T-helper 1 cell treated with Interleukin-12 subunit alpha and Interleukin-12 subunit beta and Interleukin-4 antibody, amounts not matched to agents 30 μg/mL and 1 μg/mL, for 36 hours (primary cell): ENCODE results near the gene ZNF428.

Experiments used
- H3K27ac Mint-ChIP-seq: one replicate; pipeline ENCODE4 v1.8.0; 2021; ENCODE audit warnings: mild to moderate bottlenecking, mixed read lengths
- H3K27me3 Mint-ChIP-seq: one replicate; pipeline ENCODE4 v1.8.0; 2021; ENCODE audit warnings: low read depth, mixed read lengths
- H3K36me3 Mint-ChIP-seq: one replicate; pipeline ENCODE4 v1.8.0; 2021; ENCODE audit warnings: low read depth, mixed read lengths
- H3K4me1 Mint-ChIP-seq: one replicate; pipeline ENCODE4 v1.8.0; 2021; ENCODE audit warnings: low read depth, mixed read lengths
- H3K4me3 Mint-ChIP-seq: one replicate; pipeline ENCODE4 v1.8.0; 2021; ENCODE audit warnings: mild to moderate bottlenecking, moderate library complexity, mixed read lengths
- H3K9me3 Mint-ChIP-seq: one replicate; pipeline ENCODE4 v1.8.0; 2021; ENCODE audit warnings: mixed read lengths

The ZNF428 gene

DNA sequence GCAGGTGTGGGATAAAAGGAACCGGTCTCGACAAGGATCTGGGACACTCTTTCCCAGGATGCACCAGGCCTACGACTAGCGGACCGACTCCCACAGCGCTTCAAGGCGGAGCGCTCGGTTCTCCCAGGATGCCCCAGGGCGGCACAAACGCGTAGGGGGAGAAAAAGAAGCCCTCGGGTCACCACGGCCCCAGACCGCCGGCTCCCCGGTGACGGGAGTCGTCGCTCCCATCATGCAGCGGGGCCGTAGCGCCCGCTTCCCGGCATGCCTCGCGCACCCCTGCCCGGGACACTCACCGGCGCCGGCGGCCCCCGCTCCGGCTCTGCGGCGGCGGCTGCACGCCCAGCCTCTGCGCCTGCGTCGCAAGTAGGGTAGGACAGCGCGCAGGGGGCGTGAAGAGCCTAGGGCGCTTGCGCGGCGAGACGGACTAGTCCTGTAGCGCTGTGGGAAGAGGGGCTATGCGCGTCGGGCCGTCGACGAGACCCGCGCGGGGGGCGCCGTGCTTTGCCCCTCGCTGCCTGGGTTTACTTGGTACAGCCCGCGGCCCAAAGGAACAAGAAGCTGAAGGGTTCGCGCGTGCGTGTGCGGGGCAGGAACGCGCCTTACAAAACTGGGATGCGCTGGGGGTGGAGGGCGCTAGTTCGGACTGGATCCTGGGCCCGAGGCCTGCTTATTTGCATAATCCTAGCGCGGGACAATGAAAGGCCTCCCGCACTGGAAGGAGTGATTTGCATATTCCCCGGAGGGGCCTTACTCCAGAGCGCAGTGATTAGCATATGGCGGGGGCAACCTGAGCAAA lies at the start of gene ZNF428:
ZNF428 (minus strand) TSS at position 368 of the 799 bp plus-strand sequence. CDS start 5,325 bp downstream, outside the sequence.
- no peaks in the 10 kb centered on the region for H3K27me3 Mint-ChIP-seq
- no peaks in the 10 kb centered on the region for H3K9me3 Mint-ChIP-seq
- H3K27ac Mint-ChIP-seq, result peak within 1 kb of the TSS; percentile 95
- no peaks in the 10 kb centered on the region for H3K36me3 Mint-ChIP-seq
- H3K4me3 Mint-ChIP-seq, result peak within 1 kb of the TSS; percentile 95
- peaks cover 16% of the 10 kb centered on the region for H3K4me1 Mint-ChIP-seq

GRCh38 chr19:43668406-43669109 lies 49.1 kb upstream of the ZNF428 start:
- H3K4me3 Mint-ChIP-seq, result peak overlapping the region; percentile 91
- peak overlapping the region; percentile 86 for H3K27ac Mint-ChIP-seq
- H3K27me3 Mint-ChIP-seq, result peaks cover 6% of the 10 kb centered on the region
- peaks cover 40% of the 10 kb centered on the region for H3K4me1 Mint-ChIP-seq
- H3K9me3 Mint-ChIP-seq, result no peaks in the 10 kb centered on the region
- peaks cover 30% of the 10 kb centered on the region for H3K36me3 Mint-ChIP-seq

GRCh38 chr19:43667876-43668405 lies 48.5 kb upstream of the ZNF428 start:
- Mint-ChIP-seq H3K27ac (peak overlapping the region; percentile 86), H3K36me3 (peaks cover 30% of the 10 kb centered on the region), H3K27me3 (peaks cover 6% of the 10 kb centered on the region), H3K9me3 (no peaks in the 10 kb centered on the region), H3K4me1 (peaks cover 40% of the 10 kb centered on the region), H3K4me3 (peak overlapping the region; percentile 91)

DNA sequence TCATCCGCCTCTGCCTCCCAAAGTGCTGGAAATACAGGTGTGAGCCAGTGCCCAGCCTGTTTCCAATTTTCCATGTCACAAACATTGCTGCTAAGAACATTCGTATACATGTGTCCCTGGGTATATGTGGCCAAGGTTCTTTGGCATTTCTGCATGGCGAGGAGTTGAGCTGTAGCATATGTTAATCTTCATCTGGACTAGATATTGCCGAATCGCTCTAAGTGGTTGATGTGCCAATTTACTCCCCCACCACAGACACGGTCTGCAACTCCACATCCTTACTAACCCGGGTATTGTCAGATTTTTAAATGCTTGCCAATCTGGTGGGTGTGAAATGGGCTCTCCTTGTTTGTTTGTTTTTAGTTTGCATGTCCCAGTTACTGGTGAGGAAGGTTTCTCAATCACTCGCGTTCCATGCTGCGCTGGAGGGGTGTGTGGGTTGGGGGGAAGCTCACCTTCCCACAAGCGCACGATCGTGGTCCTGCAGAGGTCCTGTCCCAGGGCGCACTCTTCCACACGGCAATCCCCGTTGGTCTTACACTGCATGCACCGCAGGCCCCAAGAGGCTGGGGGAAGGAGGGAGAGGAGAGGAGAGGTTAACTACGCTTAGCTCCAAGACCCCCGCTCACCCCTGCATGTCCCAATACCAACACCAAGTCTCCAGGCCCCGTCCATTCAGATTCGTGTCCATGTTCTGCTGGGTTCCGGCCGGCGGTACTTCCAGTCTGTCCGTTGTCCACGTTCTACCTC lies 47.9 kb upstream of the ZNF428 start:
- no peak overlapping the region for H3K27ac Mint-ChIP-seq
- peaks cover 36% of the 10 kb centered on the region for H3K36me3 Mint-ChIP-seq
- peak overlapping the region; percentile 91 for H3K4me3 Mint-ChIP-seq
- H3K4me1 Mint-ChIP-seq, result peaks cover 40% of the 10 kb centered on the region
- H3K27me3 Mint-ChIP-seq, result peaks cover 5% of the 10 kb centered on the region
- no peaks in the 10 kb centered on the region for H3K9me3 Mint-ChIP-seq

DNA sequence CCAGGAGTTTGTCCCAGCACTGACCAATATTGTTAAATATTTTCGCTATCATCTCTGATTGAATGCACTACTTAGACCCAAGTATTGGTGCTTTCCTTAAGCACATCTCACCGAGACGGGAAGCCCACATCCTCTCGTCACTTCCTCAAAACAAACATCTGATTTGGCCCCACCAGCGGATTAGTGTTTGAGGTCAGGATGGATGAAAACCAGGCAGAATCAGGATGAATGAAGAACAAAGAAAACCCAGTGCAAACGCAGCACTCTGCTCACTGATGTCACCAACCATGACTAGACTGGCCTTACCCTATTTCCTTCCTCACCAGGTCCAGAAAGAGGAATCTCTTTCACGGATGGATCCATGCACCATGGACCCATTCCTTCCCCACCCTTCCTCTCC lies 44.6 kb upstream of the ZNF428 start:
- H3K9me3 Mint-ChIP-seq, result no peaks in the 10 kb centered on the region
- peaks cover 53% of the 10 kb centered on the region for H3K36me3 Mint-ChIP-seq
- H3K27me3 Mint-ChIP-seq, result no peaks in the 10 kb centered on the region
- H3K4me1 Mint-ChIP-seq, result peaks cover 30% of the 10 kb centered on the region
- H3K4me3 Mint-ChIP-seq, result peak overlapping the region; percentile 53
- peak overlapping the region; percentile 71 for H3K27ac Mint-ChIP-seq

GRCh38 chr19:43662487-43662886 lies 43.1 kb upstream of the ZNF428 start:
- no peak overlapping the region for H3K4me3 Mint-ChIP-seq
- no peaks in the 10 kb centered on the region for H3K9me3 Mint-ChIP-seq
- no peaks in the 10 kb centered on the region for H3K27me3 Mint-ChIP-seq
- peaks cover 19% of the 10 kb centered on the region for H3K4me1 Mint-ChIP-seq
- peaks cover 56% of the 10 kb centered on the region for H3K36me3 Mint-ChIP-seq
- no peak overlapping the region for H3K27ac Mint-ChIP-seq

DNA sequence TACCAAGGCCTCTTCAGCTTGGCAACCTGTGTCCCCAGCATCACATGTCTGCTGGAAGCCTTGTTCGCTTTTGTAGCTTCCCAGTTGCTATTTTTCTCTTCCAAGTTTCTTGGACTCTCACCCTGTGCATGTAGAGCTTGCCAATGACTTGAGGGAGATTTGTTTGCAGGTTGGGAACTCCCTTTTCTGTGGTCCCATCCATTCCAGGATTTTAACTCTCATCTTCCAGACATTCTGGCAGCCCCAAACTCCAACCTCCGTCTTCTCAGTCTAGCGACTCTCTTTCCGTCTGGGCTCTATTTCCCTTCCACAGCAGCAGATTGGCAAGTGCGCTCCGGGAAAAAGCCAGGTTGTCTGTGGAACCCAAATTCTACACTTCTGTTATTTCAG lies 41.5 kb upstream of the ZNF428 start:
- peaks cover 16% of the 10 kb centered on the region for H3K4me1 Mint-ChIP-seq
- no peak overlapping the region for H3K4me3 Mint-ChIP-seq
- H3K36me3 Mint-ChIP-seq, result peaks cover 56% of the 10 kb centered on the region
- no peak overlapping the region for H3K27ac Mint-ChIP-seq
- H3K27me3 Mint-ChIP-seq, result no peaks in the 10 kb centered on the region
- no peaks in the 10 kb centered on the region for H3K9me3 Mint-ChIP-seq

GRCh38 chr19:43660301-43660970 lies 41.0 kb upstream of the ZNF428 start:
- Mint-ChIP-seq H3K27me3 (no peaks in the 10 kb centered on the region), H3K4me3 (no peak overlapping the region), H3K36me3 (peaks cover 61% of the 10 kb centered on the region), H3K9me3 (no peaks in the 10 kb centered on the region), H3K27ac (no peak overlapping the region), H3K4me1 (peaks cover 16% of the 10 kb centered on the region)

DNA sequence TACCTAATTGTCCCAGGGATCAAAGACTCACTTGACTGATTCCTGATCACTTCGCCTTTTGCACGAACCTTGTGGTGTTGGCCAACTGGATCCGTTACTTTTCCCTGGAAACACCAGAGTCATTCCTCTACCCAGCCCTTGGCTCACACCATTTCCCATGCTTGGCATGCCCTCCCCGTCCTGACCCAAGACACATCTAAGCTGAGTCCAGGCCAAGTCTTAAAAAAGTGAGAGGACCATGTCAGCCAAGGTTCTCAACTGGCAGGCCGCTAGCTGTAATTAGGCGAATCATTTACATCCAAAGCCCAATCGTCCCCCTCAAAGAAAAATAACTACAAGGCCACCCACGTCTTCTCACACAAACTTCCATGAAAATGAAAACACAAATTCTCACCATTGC lies 39.1 kb upstream of the ZNF428 start:
- Mint-ChIP-seq H3K27me3 (no peaks in the 10 kb centered on the region), H3K9me3 (no peaks in the 10 kb centered on the region), H3K36me3 (peaks cover 55% of the 10 kb centered on the region), H3K4me1 (peaks cover 3% of the 10 kb centered on the region), H3K4me3 (no peak overlapping the region), H3K27ac (no peak overlapping the region)

- Mint-ChIP-seq H3K9me3 (no peaks in the 10 kb centered on the region), H3K4me1 (peaks cover 3% of the 10 kb centered on the region), H3K36me3 (peaks cover 59% of the 10 kb centered on the region), H3K27ac (no peak overlapping the region), H3K4me3 (no peak overlapping the region), H3K27me3 (no peaks in the 10 kb centered on the region)
These were observed 38.6 kb upstream of the ZNF428 start for GRCh38 chr19:43658001-43658400.

GRCh38 chr19:43656436-43656835 lies 37.0 kb upstream of the ZNF428 start:
- Mint-ChIP-seq H3K4me3 (no peak overlapping the region), H3K36me3 (peaks cover 57% of the 10 kb centered on the region), H3K27ac (no peak overlapping the region), H3K4me1 (peaks cover 3% of the 10 kb centered on the region), H3K9me3 (no peaks in the 10 kb centered on the region), H3K27me3 (no peaks in the 10 kb centered on the region)

DNA sequence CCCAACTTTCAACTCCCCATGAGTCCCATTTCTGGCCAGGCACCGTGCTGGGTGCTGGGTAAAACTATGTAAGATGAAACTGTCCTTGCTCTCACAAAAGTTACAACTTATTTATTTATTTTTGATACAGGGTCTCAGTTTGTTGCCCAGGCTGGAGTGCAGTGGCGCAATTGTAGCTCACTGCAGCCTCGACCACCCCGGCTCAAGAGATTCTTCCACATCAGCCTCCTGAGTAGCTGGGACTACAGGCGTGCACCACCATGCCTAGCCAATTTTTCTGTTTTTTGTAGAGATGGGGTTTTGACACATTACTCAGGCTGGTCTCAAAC lies 33.1 kb upstream of the ZNF428 start:
- Mint-ChIP-seq H3K9me3 (no peaks in the 10 kb centered on the region), H3K4me1 (peaks cover 3% of the 10 kb centered on the region), H3K27me3 (no peaks in the 10 kb centered on the region), H3K4me3 (no peak overlapping the region), H3K36me3 (peaks cover 43% of the 10 kb centered on the region), H3K27ac (no peak overlapping the region)

- Mint-ChIP-seq H3K27me3 (no peaks in the 10 kb centered on the region), H3K4me3 (no peak overlapping the region), H3K9me3 (no peaks in the 10 kb centered on the region), H3K4me1 (peaks cover 3% of the 10 kb centered on the region), H3K36me3 (peaks cover 38% of the 10 kb centered on the region), H3K27ac (no peak overlapping the region)
These were observed 32.5 kb upstream of the ZNF428 start for GRCh38 chr19:43651758-43652545.
